ENCODE measurements around the gene FBXO48.

DNA sequence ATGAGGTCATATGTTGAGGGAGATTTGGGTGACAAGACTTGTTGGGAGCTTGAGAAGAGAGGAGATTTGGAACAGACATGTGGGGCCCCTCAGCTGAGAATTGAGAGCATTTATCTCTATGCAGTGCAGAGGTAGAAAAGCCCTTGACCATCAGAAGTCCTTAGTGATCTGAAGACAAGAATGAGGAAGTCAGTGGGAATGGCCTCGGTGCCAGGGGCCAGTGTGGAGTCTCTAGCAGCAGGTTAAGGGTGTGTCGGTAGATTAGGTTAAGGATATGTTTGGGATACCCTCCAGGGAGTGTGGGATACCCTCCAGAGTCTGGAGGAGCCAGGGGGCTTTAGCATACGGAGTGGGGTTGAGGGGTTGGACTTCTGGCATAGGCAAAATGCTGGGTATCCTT is 41.6 kb downstream of the FBXO48 start:
- TF ChIP-seq, protein P1, sequence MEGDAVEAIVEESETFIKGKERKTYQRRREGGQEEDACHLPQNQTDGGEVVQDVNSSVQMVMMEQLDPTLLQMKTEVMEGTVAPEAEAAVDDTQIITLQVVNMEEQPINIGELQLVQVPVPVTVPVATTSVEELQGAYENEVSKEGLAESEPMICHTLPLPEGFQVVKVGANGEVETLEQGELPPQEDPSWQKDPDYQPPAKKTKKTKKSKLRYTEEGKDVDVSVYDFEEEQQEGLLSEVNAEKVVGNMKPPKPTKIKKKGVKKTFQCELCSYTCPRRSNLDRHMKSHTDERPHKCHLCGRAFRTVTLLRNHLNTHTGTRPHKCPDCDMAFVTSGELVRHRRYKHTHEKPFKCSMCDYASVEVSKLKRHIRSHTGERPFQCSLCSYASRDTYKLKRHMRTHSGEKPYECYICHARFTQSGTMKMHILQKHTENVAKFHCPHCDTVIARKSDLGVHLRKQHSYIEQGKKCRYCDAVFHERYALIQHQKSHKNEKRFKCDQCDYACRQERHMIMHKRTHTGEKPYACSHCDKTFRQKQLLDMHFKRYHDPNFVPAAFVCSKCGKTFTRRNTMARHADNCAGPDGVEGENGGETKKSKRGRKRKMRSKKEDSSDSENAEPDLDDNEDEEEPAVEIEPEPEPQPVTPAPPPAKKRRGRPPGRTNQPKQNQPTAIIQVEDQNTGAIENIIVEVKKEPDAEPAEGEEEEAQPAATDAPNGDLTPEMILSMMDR (conservative IDR thresholded peaks at IDR 0.05; ENCODE audit: low read length) = no peak
- TF ChIP-seq EZH2phosphoT487 (IDR thresholded peaks at IDR 0.05; ENCODE audit: borderline replicate concordance) = no peak
